A673 (cell line): ENCODE measurements around the gene PROSER2. TPM values are rescaled to one million over a fixed set of nuclear protein-coding genes. Genes with fewer than 3 reads are reported as not detected.
A peak's percentile ranks its signal among the peaks of the same experiment; 100 is the strongest.

Source experiments
- BruUV-seq: library from RNA; stranded (reverse); fragments of 400-500 nt; replicated peaks from 2 replicates; lab custom pipeline; 2021; lab: Mats Ljungman, UMichigan
- CTCF ChIA-PET: fragments of 300-600 bp; sonication (Branson Sonifier 250); formaldehyde crosslinking; loops from one replicate; lab custom pipeline; 2022; ENCODE audit warnings: antibody characterized with exemption; lab: Charles Lee
- POLR2A ChIA-PET: fragments of 300-600 bp; sonication (Branson Sonifier 250); formaldehyde crosslinking; loops from one replicate; lab custom pipeline; 2022; ENCODE audit warnings: antibody characterized with exemption; ENCODE audit not compliant: low non-redundant PET; lab: Charles Lee
- DNase-seq: peaks from one replicate; pipeline ENCODE4 v3.0.0-alpha.2; 2015; ENCODE audit warnings: low spot score
- H3K27ac ChIP-seq: fragments of 200-600 bp; sonication (generic); 2 replicates; pipeline ENCODE4 v1.5.1; 2016; ENCODE audit warnings: mixed run types, low read depth, mild to moderate bottlenecking, mixed read lengths, antibody characterized with exemption, low read length; ENCODE audit not compliant: poor library complexity, severe bottlenecking
- H3K27me3 ChIP-seq: fragments of 200-600 bp; sonication (generic); replicated peaks from 2 replicates; pipeline ENCODE4 v1.6.1; 2017; ENCODE audit warnings: mixed run types, low read depth, mild to moderate bottlenecking, mixed read lengths, antibody characterized with exemption, low read length; ENCODE audit not compliant: insufficient read depth, poor library complexity
- H3K36me3 ChIP-seq: fragments of 200-600 bp; sonication (generic); 2 replicates; pipeline ENCODE4 v1.6.1; 2016; ENCODE audit warnings: mixed run types, mild to moderate bottlenecking, mixed read lengths, antibody characterized with exemption, low read length; ENCODE audit not compliant: insufficient read depth, poor library complexity, severe bottlenecking
- H3K4me1 ChIP-seq: fragments of 200-600 bp; sonication (generic); 2 replicates; pipeline ENCODE4 v1.6.1; 2017; ENCODE audit warnings: mixed run types, mild to moderate bottlenecking, mixed read lengths, antibody characterized with exemption, low read length; ENCODE audit not compliant: insufficient read depth, poor library complexity, severe bottlenecking
- H3K4me3 ChIP-seq: fragments of 200-600 bp; sonication (generic); 2 replicates; pipeline ENCODE4 v1.5.1; 2016; ENCODE audit warnings: low read depth, mixed run types, mild to moderate bottlenecking, mixed read lengths, low read length; ENCODE audit not compliant: poor library complexity, severe bottlenecking
- H3K9me3 ChIP-seq: fragments of 200-600 bp; sonication (generic); 2 replicates; pipeline ENCODE4 v1.6.1; 2016; ENCODE audit warnings: mixed run types, low read depth, mild to moderate bottlenecking, mixed read lengths, antibody characterized with exemption, low read length; ENCODE audit not compliant: poor library complexity, severe bottlenecking
- CTCF ChIP-seq: fragments of 300-800, 200-600 bp; sonication (generic); conservative IDR thresholded peaks from 2 replicates; pipeline ENCODE4 v1.5.1; 2017; ENCODE audit warnings: low read depth, mild to moderate bottlenecking, antibody characterized with exemption, low read length, moderate library complexity, mixed read lengths
- EZH2 ChIP-seq: fragments of 200-600 bp; sonication (generic); IDR thresholded peaks from 2 replicates; pipeline ENCODE4 v1.6.1; 2017; ENCODE audit warnings: borderline replicate concordance, low read depth, mild to moderate bottlenecking, mixed read lengths, antibody characterized with exemption, low read length; ENCODE audit not compliant: poor library complexity, severe bottlenecking
- intact Hi-C: fragments of 100-400 bp; cut with micrococcal nuclease; formaldehyde crosslinking; loops from one replicate; pipeline ENCODE4 v1.10.0; 2022; ENCODE audit not compliant: unreplicated experiment
- total RNA-seq: library from RNA; stranded (reverse); gene quantifications from 2 replicates; pipeline ENCODE4 v1.2.3, GENCODE V29; 2021

The PROSER2 gene
- total RNA-seq, 1 experiment from 2014 or later, result 40.4 TPM

DNA sequence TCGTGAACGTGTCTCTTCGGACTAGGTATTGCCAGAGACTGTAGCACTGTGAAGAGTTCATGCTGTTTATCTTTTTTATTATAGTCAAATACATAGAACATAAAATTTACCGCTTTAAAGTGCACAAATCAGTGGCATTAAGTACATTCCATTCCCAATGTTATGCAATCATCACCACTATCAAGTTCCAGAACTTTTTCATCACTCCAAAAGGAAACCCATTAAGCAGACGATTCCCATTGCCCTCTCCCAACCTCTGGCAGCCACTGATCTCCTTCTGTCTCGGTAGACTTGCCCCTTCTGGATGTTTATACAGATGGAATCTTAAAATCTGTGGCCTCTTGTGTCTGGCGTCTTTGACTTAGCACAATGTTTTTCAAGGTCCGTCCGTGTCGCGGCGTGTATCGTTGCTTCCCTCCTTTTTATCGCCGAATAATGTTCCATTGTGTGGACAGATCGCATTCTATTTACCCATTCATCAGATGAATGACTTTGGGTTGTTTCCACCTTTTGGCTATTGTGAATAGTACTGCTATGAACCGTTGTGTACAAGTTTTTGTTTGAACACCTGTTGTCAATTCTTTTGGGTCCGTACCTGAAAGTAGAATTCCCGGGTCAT is 2.7 kb downstream of the PROSER2 start:
- no peaks in the 10 kb centered on the region for H3K36me3 ChIP-seq
- H3K4me3 ChIP-seq, result no peak overlapping the region
- POLR2A ChIA-PET, result no interaction called here
- CTCF ChIA-PET, result no interaction called here
- no peak for TF ChIP-seq CTCF
- TF ChIP-seq EZH2, result no peak
- DNase-seq, result no peak
- no TSS peak for BruUV-seq
- intact Hi-C loops, result no loop called here
- peaks cover 46% of the 10 kb centered on the region for H3K4me1 ChIP-seq
- H3K9me3 ChIP-seq, result no peaks in the 10 kb centered on the region
- H3K27me3 ChIP-seq, result no peaks in the 10 kb centered on the region
- peak overlapping the region; percentile 43 for H3K27ac ChIP-seq

DNA sequence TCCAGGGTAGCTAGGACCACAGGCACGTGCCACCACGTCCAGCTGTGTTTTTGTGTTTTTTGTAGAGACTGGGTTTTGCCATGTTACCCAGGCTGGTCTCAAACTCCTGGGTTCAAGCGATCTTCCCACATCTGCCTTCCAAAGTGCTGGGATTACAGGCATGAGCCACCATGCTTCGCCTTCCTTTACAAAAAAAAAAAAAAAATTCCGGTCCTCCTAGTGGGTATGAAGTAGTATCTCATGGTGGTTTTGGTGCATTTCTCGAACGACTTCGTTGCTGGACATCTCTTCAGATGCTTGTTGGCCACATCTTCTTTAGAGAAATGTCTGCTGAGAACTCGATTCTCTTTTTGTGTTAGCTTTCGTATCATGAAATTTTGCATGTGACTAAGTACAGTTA is 3.9 kb downstream of the PROSER2 start:
- Histone ChIP-seq H3K9me3 (no peaks in the 10 kb centered on the region), H3K4me3 (no peak overlapping the region), H3K4me1 (peaks cover 51% of the 10 kb centered on the region), H3K27ac (no peak overlapping the region), H3K36me3 (no peaks in the 10 kb centered on the region), H3K27me3 (no peaks in the 10 kb centered on the region)
- ChIA-PET CTCF (interaction anchor here (0.7 kb wide), 2 partner anchors 37 to 69 kb away, joined by 3 read pairs; no protein-coding TSS in a partner anchor), POLR2A (no interaction called here)
- intact Hi-C loops, result no loop called here
- TF ChIP-seq EZH2, result no peak
- no peak for TF ChIP-seq CTCF
- DNase-seq, result no peak
- BruUV-seq, result no TSS peak

GRCh38 chr10:11827414-11827813 is 4.3 kb downstream of the PROSER2 start:
- BruUV-seq, result no TSS peak
- no peak for DNase-seq
- Histone ChIP-seq H3K27me3 (no peaks in the 10 kb centered on the region), H3K4me3 (no peak overlapping the region), H3K36me3 (no peaks in the 10 kb centered on the region), H3K4me1 (peaks cover 54% of the 10 kb centered on the region), H3K27ac (no peak overlapping the region), H3K9me3 (no peaks in the 10 kb centered on the region)
- TF ChIP-seq CTCF, result no peak
- no peak for TF ChIP-seq EZH2
- POLR2A ChIA-PET, result no interaction called here
- CTCF ChIA-PET, result interaction anchor here (0.7 kb wide), 2 partner anchors 37 to 69 kb away, joined by 3 read pairs; no protein-coding TSS in a partner anchor
- intact Hi-C loops, result no loop called here
